SK-MEL-5 (cell line): ENCODE results near the gene PTPRF. TPM values are rescaled to one million over a fixed set of nuclear protein-coding genes. Genes with fewer than 3 reads are reported as not detected.

Source experiments
- DNase-seq: peaks from one replicate; pipeline ENCODE4 v3.0.0-alpha.2; 2016; ENCODE audit warnings: low read depth, low spot score
- in situ Hi-C: cut with HindIII; loops from 2 replicates; pipeline ENCODE4 v1.10.0; 2016; ENCODE audit warnings: low sequenced_read_pairs, high pct_unique_total_duplicates, low pct_unique_long_range_greater_than_20kb
- total RNA-seq: library from RNA; depleted of rRNA; stranded (reverse); fragments of >200 nt; shearing (Covaris generic); gene quantifications from 2 replicates; pipeline ENCODE4 v1.2.3, GENCODE V29; 2014; rRNA removed

The PTPRF gene
- total RNA-seq, 1 experiment from 2014 or later, result 6.3 TPM

GRCh38 chr1:43653339-43653738 lies 122.7 kb downstream of the PTPRF start:
- in situ Hi-C loops, result no loop called here

GRCh38 chr1:43653893-43654292 lies 123.2 kb downstream of the PTPRF start:
- in situ Hi-C loops, result no loop called here
- no peak for DNase-seq

More at GRCh38 chr1:43653339-43653738, 122.7 kb downstream of the PTPRF start:
- peak; percentile 66 for DNase-seq

GRCh38 chr1:43655953-43656352 lies 125.3 kb downstream of the PTPRF start:
- in situ Hi-C loops, result no loop called here

GRCh38 chr1:43659212-43660166 lies 128.8 kb downstream of the PTPRF start:
- no peak for DNase-seq
- in situ Hi-C loops, result no loop called here

More at GRCh38 chr1:43655953-43656352, 125.3 kb downstream of the PTPRF start:
- DNase-seq, result no peak

- in situ Hi-C loops, result no loop called here
- no peak for DNase-seq
Measured at GRCh38 chr1:43660355-43660754, 129.7 kb downstream of the PTPRF start.

GRCh38 chr1:43664369-43664768 lies 133.7 kb downstream of the PTPRF start:
- DNase-seq, result no peak
- in situ Hi-C loops, result no loop called here

GRCh38 chr1:43666608-43667007 lies 135.9 kb downstream of the PTPRF start:
- DNase-seq, result peak; percentile 30
- in situ Hi-C loops, result no loop called here

GRCh38 chr1:43668956-43669355 lies 138.3 kb downstream of the PTPRF start:
- no peak for DNase-seq
- in situ Hi-C loops, result no loop called here

- no peak for DNase-seq
- in situ Hi-C loops, result no loop called here
Measured at GRCh38 chr1:43669878-43670277, 139.2 kb downstream of the PTPRF start.

GRCh38 chr1:43671193-43671592 lies 140.5 kb downstream of the PTPRF start:
- no peak for DNase-seq
- in situ Hi-C loops, result no loop called here

GRCh38 chr1:43671626-43672330 lies 141.1 kb downstream of the PTPRF start:
- in situ Hi-C loops, result no loop called here
- no peak for DNase-seq

GRCh38 chr1:43673261-43673660 lies 142.6 kb downstream of the PTPRF start:
- in situ Hi-C loops, result no loop called here
- DNase-seq, result no peak

Other genes starting within 250 kb of the PTPRF start
- not detected in 2 replicates for gene C1orf210, start 245.3 kb upstream of the PTPRF start, total RNA-seq
- 0.08 TPM in 1 of 2 replicates, not detected in the other for gene TIE1, start 229.9 kb upstream of the PTPRF start, total RNA-seq
- not detected in 2 replicates for gene MPL, start 193.1 kb upstream of the PTPRF start, total RNA-seq
- 46.6 and 51.2 TPM in 2 replicates for gene CDC20, start 171.9 kb upstream of the PTPRF start, total RNA-seq
- gene ELOVL1, start 162.9 kb upstream of the PTPRF start, total RNA-seq, result 69.4 and 78.3 TPM in 2 replicates
- gene MED8, start 141.1 kb upstream of the PTPRF start, total RNA-seq, result 41.3 and 46.9 TPM in 2 replicates
- 7.1 and 10.5 TPM in 2 replicates for gene SZT2, start 141.0 kb upstream of the PTPRF start, total RNA-seq
- gene HYI, start 77.0 kb upstream of the PTPRF start, total RNA-seq, result 0.74 and 2.5 TPM in 2 replicates
- gene KDM4A, start 119.3 kb downstream of the PTPRF start, total RNA-seq, result 26.4 and 28.6 TPM in 2 replicates
- 4.1 and 4.8 TPM in 2 replicates for gene ST3GAL3, start 176.7 kb downstream of the PTPRF start, total RNA-seq